B cell (primary cell): Measurements from ENCODE around the gene ADO.

Experiments
- CTCF ChIP-seq: fragments of 200-600 bp; IDR thresholded peaks from one replicate; pipeline ENCODE4 v1.8.0; 2022; ENCODE audit warnings: antibody characterized with exemption, mild to moderate bottlenecking
- EZH2 ChIP-seq: IDR thresholded peaks from 2 replicates; pipeline ENCODE4 v1.6.1; 2012; ENCODE audit warnings: borderline replicate concordance, low read depth, mild to moderate bottlenecking, moderate library complexity, low read length; ENCODE audit not compliant: insufficient read depth, poor library complexity, severe bottlenecking

GRCh38 chr10:62819141-62819920 lies 14.8 kb downstream of the ADO start:
- TF ChIP-seq CTCF, result no peak
- no peak for TF ChIP-seq EZH2
